ENCODE results near the gene TATDN2.
"Not testable (repeated sequence)": the region's sequence is repeated elsewhere in the genome, so short reads cannot be mapped to it uniquely, and the experiment has no call there.

TATDN2 gene

GRCh38 chr3:10234526-10235230, 13.6 kb upstream of the TATDN2 start:
- DNase-seq (ENCODE audit: low spot score): no peak

GRCh38 chr3:10235551-10235950, 12.7 kb upstream of the TATDN2 start:
- DNase-seq (ENCODE audit: low spot score): no peak

- DNase-seq (ENCODE audit: low spot score): no peak
These were observed 9.7 kb upstream of the TATDN2 start for GRCh38 chr3:10238345-10239183.

- DNase-seq (ENCODE audit: low spot score): no peak
These were observed 7.5 kb upstream of the TATDN2 start for GRCh38 chr3:10240799-10241198.

GRCh38 chr3:10242182-10243065, 5.8 kb upstream of the TATDN2 start:
- DNase-seq (ENCODE audit: low spot score): peak; percentile 82

- no peak for DNase-seq (ENCODE audit: low spot score)
These were observed 4.2 kb upstream of the TATDN2 start for GRCh38 chr3:10244009-10244408.

GRCh38 chr3:10245081-10245712, 3.1 kb upstream of the TATDN2 start:
- DNase-seq (ENCODE audit: low spot score): no peak

GRCh38 chr3:10247679-10248183, 528 bp upstream of the TATDN2 start:
- no peak for DNase-seq (ENCODE audit: low spot score)

GRCh38 chr3:10248984-10249748, 907 bp downstream of the TATDN2 start:
- DNase-seq (ENCODE audit: low spot score): peak; percentile 31

GRCh38 chr3:10249833-10250232, 1.6 kb downstream of the TATDN2 start:
- DNase-seq (ENCODE audit: low spot score): no peak

- no peak for DNase-seq (ENCODE audit: low spot score)
These were observed 2.7 kb downstream of the TATDN2 start for GRCh38 chr3:10251006-10251405.

- DNase-seq (ENCODE audit: low spot score): no peak
These were observed 5.5 kb downstream of the TATDN2 start for GRCh38 chr3:10253731-10254130.

GRCh38 chr3:10255835-10256234, 7.6 kb downstream of the TATDN2 start:
- DNase-seq (ENCODE audit: low spot score): no peak

GRCh38 chr3:10259036-10259435, 10.8 kb downstream of the TATDN2 start:
- no peak for DNase-seq (ENCODE audit: low spot score)

GRCh38 chr3:10259798-10260197, 11.5 kb downstream of the TATDN2 start:
- no peak for DNase-seq (ENCODE audit: low spot score)

GRCh38 chr3:10260211-10260701, 12.0 kb downstream of the TATDN2 start:
- DNase-seq (ENCODE audit: low spot score): no peak

GRCh38 chr3:10262027-10262426, 13.8 kb downstream of the TATDN2 start:
- no peak for DNase-seq (ENCODE audit: low spot score)

GRCh38 chr3:10263646-10264363, 15.5 kb downstream of the TATDN2 start:
- peak; percentile 63 for DNase-seq (ENCODE audit: low spot score)

- no peak for DNase-seq (ENCODE audit: low spot score)
These were observed 17.6 kb downstream of the TATDN2 start for GRCh38 chr3:10265833-10266232.

- not testable (repeated sequence) for DNase-seq (ENCODE audit: low spot score)
These were observed 18.7 kb downstream of the TATDN2 start for GRCh38 chr3:10266936-10267335.

All from CD4-positive, alpha-beta T cell treated with Interleukin-6 at 100 ng/mL for 8 hours (primary cell).